HFFc6 (cell line): ENCODE measurements around the gene EPN3. TPM values are rescaled to one million over a fixed set of nuclear protein-coding genes. Genes with fewer than 3 reads are reported as not detected.

Source experiments
- DNase-seq: peaks from one replicate; pipeline ENCODE4 v3.0.0-alpha.2; 2018
- H3K27ac Mint-ChIP-seq: 2 replicates; pipeline ENCODE4 v1.8.0; 2020; ENCODE audit warnings: mild to moderate bottlenecking, mixed read lengths
- H3K27me3 Mint-ChIP-seq: 2 replicates; pipeline ENCODE4 v1.8.0; 2021; ENCODE audit warnings: mild to moderate bottlenecking, moderate library complexity, mixed read lengths; ENCODE audit not compliant: insufficient read depth
- H3K36me3 Mint-ChIP-seq: 2 replicates; pipeline ENCODE4 v1.8.0; 2021; ENCODE audit warnings: low read depth, mixed read lengths
- H3K4me1 Mint-ChIP-seq: 2 replicates; pipeline ENCODE4 v1.8.0; 2020; ENCODE audit warnings: low read depth, mixed read lengths
- H3K4me3 Mint-ChIP-seq: 2 replicates; pipeline ENCODE4 v1.8.0; 2020; ENCODE audit warnings: mild to moderate bottlenecking, moderate library complexity, mixed read lengths
- H3K9me3 Mint-ChIP-seq: 2 replicates; pipeline ENCODE4 v1.8.0; 2020; ENCODE audit warnings: mild to moderate bottlenecking, mixed read lengths
- CTCF ChIP-seq: fragments of 200-600 bp; sonication (generic); IDR thresholded peaks from 2 replicates; pipeline ENCODE4 v1.5.0; 2021; ENCODE audit warnings: antibody characterized with exemption, mild to moderate bottlenecking
- total RNA-seq, 6 experiments: library from RNA; stranded (reverse); fragmentation: NEBNext Ultra II Directional; extraction: Animal tissue kit (Norgen Biotek cat#: 25700); gene quantifications; 2 replicates in 1 of 6; 3 replicates in 5 of 6; pipeline ENCODE4 v1.2.3, GENCODE V29; 2021

Gene EPN3
- total RNA-seq, 6 experiments from 2014 or later = 0.05 TPM; not detected in 5

- H3K4me1 Mint-ChIP-seq = no peaks in the 10 kb centered on the region
- H3K27me3 Mint-ChIP-seq = peaks cover 21% of the 10 kb centered on the region
- H3K4me3 Mint-ChIP-seq = no peak overlapping the region
- no peaks in the 10 kb centered on the region for H3K36me3 Mint-ChIP-seq
- no peaks in the 10 kb centered on the region for H3K9me3 Mint-ChIP-seq
- H3K27ac Mint-ChIP-seq = no peak overlapping the region
- no peak for TF ChIP-seq CTCF
- DNase-seq = no peak
Measured at GRCh38 chr17:50572541-50572940, 40.0 kb downstream of the EPN3 start.

GRCh38 chr17:50573866-50574611, 41.5 kb downstream of the EPN3 start:
- Mint-ChIP-seq H3K4me1 (no peaks in the 10 kb centered on the region), H3K27ac (no peak overlapping the region), H3K4me3 (no peak overlapping the region), H3K36me3 (no peaks in the 10 kb centered on the region), H3K9me3 (no peaks in the 10 kb centered on the region), H3K27me3 (peaks cover 19% of the 10 kb centered on the region)
- no peak for TF ChIP-seq CTCF
- no peak for DNase-seq

GRCh38 chr17:50575581-50576210, 43.2 kb downstream of the EPN3 start:
- peak; percentile 34; the same call in 1 of the 2 replicates for TF ChIP-seq CTCF
- Mint-ChIP-seq H3K9me3 (no peaks in the 10 kb centered on the region), H3K27me3 (peaks cover 21% of the 10 kb centered on the region), H3K4me1 (no peaks in the 10 kb centered on the region), H3K36me3 (no peaks in the 10 kb centered on the region), H3K4me3 (no peak overlapping the region), H3K27ac (no peak overlapping the region)
- DNase-seq = no peak

- TF ChIP-seq CTCF = no peak
- H3K27ac Mint-ChIP-seq = no peak overlapping the region
- no peak overlapping the region for H3K4me3 Mint-ChIP-seq
- H3K27me3 Mint-ChIP-seq = peaks cover 29% of the 10 kb centered on the region
- H3K4me1 Mint-ChIP-seq = no peaks in the 10 kb centered on the region
- H3K36me3 Mint-ChIP-seq = no peaks in the 10 kb centered on the region
- no peaks in the 10 kb centered on the region for H3K9me3 Mint-ChIP-seq
- no peak for DNase-seq
Measured at GRCh38 chr17:50576864-50577263, 44.3 kb downstream of the EPN3 start.

- Mint-ChIP-seq H3K36me3 (no peaks in the 10 kb centered on the region), H3K27me3 (peaks cover 28% of the 10 kb centered on the region), H3K9me3 (no peaks in the 10 kb centered on the region), H3K4me1 (no peaks in the 10 kb centered on the region), H3K27ac (no peak overlapping the region), H3K4me3 (no peak overlapping the region)
- no peak for DNase-seq
- TF ChIP-seq CTCF = no peak
Measured at GRCh38 chr17:50577451-50577954, 45.0 kb downstream of the EPN3 start.
